ENCODE data around the gene PLEKHA5.
"Not testable (repeated sequence)": the region's sequence is repeated elsewhere in the genome, so short reads cannot be mapped to it uniquely, and the experiment has no call there.

PLEKHA5 gene, protein sequence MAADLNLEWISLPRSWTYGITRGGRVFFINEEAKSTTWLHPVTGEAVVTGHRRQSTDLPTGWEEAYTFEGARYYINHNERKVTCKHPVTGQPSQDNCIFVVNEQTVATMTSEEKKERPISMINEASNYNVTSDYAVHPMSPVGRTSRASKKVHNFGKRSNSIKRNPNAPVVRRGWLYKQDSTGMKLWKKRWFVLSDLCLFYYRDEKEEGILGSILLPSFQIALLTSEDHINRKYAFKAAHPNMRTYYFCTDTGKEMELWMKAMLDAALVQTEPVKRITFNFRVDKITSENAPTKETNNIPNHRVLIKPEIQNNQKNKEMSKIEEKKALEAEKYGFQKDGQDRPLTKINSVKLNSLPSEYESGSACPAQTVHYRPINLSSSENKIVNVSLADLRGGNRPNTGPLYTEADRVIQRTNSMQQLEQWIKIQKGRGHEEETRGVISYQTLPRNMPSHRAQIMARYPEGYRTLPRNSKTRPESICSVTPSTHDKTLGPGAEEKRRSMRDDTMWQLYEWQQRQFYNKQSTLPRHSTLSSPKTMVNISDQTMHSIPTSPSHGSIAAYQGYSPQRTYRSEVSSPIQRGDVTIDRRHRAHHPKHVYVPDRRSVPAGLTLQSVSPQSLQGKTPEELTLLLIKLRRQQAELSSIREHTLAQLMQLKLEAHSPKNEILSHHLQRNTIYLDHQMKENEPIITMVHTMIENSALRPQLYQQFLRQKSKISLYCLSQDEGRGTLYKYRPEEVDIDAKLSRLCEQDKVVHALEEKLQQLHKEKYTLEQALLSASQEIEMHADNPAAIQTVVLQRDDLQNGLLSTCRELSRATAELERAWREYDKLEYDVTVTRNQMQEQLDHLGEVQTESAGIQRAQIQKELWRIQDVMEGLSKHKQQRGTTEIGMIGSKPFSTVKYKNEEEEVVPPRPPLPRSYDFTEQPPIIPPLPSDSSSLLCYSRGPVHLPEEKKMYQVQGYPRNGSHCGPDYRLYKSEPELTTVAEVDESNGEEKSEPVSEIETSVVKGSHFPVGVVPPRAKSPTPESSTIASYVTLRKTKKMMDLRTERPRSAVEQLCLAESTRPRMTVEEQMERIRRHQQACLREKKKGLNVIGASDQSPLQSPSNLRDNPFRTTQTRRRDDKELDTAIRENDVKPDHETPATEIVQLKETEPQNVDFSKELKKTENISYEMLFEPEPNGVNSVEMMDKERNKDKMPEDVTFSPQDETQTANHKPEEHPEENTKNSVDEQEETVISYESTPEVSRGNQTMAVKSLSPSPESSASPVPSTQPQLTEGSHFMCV

DNA sequence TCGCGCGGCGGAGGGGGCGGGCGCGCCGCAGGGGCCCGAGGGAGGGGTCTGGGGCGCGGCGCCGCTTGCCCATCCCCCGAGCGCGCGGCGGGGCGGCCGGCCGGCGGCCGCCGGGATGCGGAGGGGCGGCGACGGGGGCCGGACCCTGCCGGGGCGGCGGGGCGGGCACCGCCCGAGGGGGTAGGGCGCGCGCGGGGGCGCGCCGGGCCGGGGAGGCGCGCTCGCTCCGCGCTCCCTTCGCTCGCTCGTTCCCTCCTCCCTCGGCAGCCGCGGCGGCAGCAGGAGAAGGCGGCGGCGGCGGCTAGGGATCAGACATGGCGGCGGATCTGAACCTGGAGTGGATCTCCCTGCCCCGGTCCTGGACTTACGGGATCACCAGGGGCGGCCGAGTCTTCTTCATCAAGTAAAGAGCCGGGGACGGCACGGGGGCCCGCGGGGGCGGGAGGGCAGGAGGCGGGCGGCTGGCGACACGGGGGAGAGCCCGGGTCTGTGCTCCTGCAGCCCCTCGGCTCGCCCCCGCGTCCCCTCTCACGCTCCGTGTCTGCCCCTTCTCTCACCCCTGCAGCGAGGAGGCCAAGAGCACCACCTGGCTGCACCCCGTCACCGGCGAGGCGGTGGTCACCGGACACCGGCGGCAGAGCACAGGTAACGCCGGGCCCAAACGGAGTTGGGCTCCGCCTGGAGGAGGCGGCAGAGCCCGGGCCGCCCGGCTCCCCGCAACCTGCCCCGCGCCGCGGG, at the start of gene PLEKHA5:
PLEKHA5 (plus strand) TSS at position 248 of the 738 bp plus-strand sequence; CDS start at position 315, 67 bp downstream.
- DNase-seq = no peak

DNA sequence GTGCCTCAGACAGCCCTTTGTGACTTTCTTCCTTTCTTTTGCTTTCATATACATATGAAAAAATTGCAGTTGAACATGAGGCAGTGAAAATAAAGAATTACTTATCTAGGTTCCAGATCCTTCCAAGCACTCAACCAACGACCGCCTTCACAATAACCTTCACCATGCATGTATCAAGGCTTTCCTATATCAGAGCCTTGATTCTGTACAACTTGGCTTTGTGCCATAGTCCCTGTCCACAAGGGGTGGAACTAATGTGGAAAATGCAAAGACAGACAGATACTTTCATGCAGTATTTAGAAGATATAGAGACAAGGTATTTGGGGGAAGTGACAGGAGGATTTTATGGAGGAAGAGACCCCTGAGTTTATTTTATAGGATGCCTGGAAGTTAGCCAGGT, 48.6 kb upstream of the PLEKHA5 start:
- no peak for DNase-seq

DNA sequence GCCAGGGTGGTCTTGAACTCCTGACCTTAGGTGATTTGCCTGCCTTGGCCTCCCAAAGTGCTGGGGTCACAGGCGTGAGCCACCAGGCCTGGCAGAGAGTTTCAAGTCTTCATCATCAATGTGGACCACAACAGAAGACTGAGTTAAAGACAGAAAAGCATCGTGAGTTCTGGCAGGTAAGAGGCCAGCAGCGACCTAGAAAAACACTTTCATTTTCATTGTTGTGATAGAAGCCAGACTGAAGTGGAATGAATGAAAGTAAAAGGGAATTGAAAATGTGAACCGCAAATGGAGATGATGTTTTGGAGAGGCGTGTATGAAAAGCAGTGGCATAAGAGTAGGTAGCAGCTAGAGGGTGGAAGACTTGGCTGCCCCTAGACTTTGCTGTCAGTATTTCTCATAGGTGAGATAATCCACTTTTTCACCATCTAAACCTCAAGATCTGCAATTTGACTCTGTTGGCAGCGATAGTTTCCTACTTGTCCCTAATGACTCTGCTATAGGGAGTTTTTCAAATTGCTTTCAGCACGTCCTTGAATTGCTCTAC, 47.1 kb upstream of the PLEKHA5 start:
- no peak for DNase-seq

DNA sequence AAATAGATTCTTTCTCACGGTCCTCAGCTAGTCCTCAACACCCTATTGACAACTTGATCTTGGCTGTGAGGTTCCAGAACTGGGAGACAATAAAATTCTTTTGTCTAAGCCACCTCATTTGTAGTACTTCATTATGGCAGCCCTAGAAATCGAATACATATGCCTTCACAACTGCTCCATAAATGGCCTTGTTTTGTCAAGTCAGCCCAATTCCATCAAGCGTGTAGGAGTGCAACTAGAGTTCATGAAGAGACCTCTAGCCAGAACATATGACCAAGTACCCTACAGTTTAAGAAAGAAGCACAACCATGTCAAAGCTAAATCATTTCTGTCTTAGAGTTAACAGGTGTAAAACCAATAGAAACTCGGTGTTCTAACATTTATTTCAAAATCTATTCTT, 45.0 kb upstream of the PLEKHA5 start:
- no peak for DNase-seq

DNA sequence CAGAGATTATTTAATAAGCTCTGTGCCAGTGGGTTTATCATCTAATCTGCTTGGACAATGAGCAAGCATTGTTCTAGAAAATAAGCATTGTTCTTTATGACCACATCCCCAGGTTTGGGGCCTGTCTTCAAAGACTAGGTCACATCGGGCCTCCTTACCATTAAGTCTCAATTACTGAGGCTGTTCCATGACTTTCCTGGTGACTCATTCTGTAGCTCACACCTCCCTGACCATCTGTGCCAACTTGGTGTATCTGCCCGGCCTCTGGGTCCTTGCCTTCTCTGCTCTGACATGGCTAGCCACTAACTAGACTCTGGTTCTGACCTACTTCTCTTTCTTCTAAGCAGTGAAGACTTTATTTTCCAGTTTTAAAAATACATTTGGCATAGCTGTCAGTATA, 44.4 kb upstream of the PLEKHA5 start:
- no peak for DNase-seq

- no peak for DNase-seq
Observed at GRCh38 chr12:19088606-19089005, 40.9 kb upstream of the PLEKHA5 start.

DNA sequence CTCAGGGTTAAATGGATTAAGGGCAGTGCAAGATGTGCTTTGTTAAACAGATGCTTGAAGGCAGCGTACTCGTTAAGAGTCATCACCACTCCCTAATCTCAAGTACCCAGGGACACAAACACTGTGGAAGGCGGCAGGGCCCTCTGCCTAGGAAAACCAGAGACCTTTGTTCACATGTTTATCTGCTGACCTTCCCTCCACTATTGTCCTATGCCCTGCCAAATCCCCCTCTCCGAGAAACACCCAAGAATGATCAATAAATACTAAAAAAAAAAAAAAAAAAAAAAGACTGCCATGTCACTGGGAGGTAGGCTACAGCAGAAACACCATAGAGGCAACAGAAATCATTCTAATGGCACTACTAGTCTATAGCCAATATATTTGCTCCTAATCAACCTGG, 37.1 kb upstream of the PLEKHA5 start:
- not testable (repeated sequence) for DNase-seq

- no peak for DNase-seq
Observed at GRCh38 chr12:19093218-19093617, 36.3 kb upstream of the PLEKHA5 start.

GRCh38 chr12:19095331-19095730, 34.2 kb upstream of the PLEKHA5 start:
- no peak for DNase-seq

DNA sequence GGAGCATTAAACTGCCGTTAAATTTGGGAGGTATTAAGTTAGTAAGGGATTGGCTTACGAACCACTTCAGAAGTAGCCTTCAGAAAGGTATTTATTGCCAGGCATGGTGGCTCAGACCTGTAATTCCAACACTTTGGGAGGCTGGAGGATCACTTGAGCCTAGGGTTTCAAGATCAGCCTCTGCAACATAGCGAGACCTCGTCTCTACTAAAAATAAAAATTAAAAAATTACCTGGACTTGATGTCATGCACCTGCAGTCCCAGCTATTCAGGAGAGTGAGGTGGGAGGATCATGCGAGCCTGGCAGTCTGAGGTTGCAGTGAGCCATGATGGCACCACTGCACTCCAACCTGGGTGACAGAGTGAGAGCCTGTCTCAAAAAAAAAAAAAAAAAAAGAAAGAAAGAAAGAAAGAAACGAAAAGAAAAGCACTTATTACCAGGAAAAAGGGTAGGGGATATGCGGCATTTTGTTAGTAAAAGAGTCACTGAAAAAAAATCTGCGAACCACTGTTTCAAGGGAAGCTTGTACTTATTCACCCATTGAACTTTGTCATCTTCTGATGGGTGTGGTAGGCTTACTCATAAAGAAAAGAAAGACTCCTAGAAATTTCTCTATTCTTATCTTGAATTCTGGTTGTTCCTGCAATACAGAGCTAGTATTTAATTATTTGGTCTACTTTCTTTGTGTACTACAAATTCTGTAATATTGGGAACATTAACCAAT, 33.6 kb upstream of the PLEKHA5 start:
- DNase-seq = no peak

DNA sequence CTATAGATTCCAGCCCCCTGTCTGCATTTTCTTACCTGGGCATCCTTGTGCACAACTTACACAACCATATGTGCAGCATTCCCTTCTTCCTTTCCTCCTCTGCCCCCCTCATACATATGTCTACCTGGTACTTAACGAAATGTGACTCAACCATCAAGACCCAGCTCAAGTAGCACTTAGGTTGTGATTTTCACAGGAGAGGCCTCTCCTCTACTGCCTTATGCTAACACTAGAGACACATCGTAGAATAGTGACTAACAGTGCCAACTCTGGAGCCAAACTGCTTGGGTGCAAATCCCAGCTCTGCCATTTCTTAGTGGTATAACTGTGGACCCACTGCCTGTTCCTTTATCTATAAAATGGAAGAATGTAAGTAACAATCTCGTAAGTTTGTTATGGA, 24.1 kb upstream of the PLEKHA5 start:
- no peak for DNase-seq

DNA sequence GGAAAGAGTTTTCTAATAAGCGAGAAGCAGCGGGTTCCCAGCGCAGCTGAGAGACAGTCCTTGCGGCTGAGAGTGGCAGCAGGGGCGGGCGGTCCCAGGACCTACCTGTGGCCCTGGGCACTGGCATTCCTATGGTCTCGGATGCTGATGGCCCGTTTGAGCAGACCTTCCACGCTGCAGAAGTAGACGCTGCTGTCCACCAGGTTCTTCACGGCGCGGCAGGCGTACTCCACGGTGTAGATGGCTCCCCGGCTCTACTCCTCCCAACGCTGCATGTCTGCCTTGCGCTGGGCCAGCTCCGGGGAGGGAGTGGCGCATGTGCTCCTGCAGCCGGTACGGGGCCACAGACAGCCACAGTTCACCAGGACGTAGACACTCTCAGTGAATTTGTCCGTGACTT, 21.8 kb upstream of the PLEKHA5 start:
- no peak for DNase-seq

- DNase-seq = no peak
Observed at GRCh38 chr12:19110221-19110940, 19.2 kb upstream of the PLEKHA5 start.

DNA sequence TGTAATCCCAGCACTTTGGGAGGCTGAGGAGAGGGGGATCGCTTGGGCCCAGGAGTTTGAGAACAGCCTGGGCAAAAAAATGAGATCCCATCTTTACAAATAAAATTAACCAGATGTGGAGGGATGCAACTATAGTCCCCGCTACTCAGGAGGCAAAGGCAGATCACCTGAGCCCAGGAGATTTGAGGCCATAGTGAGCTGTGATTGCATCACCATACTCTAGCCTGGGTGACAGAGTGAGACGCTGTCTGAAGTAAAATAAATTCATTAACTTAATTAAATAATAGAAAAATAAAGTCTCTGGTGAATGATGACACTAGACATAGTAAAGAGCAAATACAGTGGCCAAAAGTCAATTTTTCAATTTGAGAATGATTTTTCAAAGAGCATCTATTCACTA, 16.1 kb upstream of the PLEKHA5 start:
- DNase-seq = no peak

- DNase-seq = no peak
Observed at GRCh38 chr12:19115285-19115684, 14.2 kb upstream of the PLEKHA5 start.

DNA sequence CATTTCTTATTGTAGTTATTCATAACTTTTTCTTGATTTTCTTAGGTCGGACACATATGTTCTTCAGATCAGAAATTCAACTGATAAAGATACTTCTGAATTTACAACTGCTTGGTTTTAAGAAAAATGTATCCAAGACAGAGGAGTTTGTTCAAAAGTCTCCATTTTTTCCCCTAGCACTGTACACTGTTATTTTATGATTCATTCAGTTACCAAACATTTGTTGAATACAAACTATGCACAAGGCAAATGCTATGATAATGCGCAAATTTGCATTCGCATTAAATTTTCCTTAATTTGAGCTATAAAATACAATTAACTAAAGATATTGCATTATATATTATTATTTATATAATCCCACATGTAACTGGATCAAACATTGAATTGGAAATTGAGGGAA, 10.1 kb upstream of the PLEKHA5 start:
- DNase-seq = no peak

- no peak for DNase-seq
Observed at GRCh38 chr12:19120795-19121194, 8.7 kb upstream of the PLEKHA5 start.

GRCh38 chr12:19121449-19122018, 8.0 kb upstream of the PLEKHA5 start:
- DNase-seq = no peak

DNA sequence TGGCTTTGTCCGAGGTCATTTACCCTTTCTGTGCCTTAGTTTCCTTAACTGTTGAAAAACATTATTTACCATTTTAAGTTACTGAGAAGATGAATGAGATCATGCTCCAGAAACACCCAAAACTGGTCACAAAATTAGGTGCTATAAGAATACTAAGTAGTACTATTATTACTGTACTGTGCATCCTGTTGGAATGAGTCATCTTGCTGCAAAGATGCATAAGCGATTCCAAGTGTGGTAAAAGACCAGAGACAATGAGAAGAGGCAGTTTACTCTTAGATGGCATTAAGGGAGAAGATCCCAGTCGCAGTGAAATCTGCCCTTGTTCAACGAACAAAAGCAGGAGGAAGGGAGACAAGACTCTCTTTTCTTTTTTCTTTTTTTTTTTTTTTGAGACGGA, 4.2 kb upstream of the PLEKHA5 start:
- no peak for DNase-seq

DNA sequence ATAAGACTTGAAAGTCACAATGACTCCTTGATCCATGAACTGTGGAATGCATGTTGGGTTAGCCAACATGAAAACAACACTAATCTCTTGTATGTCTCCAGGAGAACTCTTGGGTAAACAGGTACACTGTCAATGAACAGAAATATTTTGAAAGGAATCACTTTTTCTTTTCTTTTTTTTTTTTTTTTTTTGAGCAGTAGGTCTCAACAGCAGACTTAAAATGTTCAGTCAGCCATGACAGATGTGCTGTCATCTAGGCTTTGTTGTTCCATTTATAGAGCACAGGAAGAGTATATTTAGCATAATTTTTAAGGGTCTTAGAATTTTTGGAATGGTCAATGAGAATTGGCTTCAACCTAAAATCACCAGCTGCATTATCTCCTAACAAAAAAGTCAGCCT, 2.3 kb upstream of the PLEKHA5 start:
- no peak for DNase-seq

Measured in cerebellar nuclear complex (tissue), 1 donor.